Stimulated activated CD4-positive, alpha-beta T cell treated with anti-CD3 and anti-CD28 coated beads, Interleukin-2, amount 100 ng/mL, for 48 hours (primary cell): ENCODE measurements around the gene PRMT7.
"Not testable (repeated sequence)": the region's sequence is repeated elsewhere in the genome, so short reads cannot be mapped to it uniquely, and the experiment has no call there.

Experiments used
- DNase-seq, 2 donors: peaks; one replicate each; pipeline ENCODE4 v3.0.0-alpha.2; 2020

Gene PRMT7

GRCh38 chr16:68284847-68285246, 26.0 kb upstream of the PRMT7 start:
- no peak for DNase-seq

- DNase-seq, result no peak
Measured at GRCh38 chr16:68285683-68286082, 25.1 kb upstream of the PRMT7 start.

GRCh38 chr16:68286153-68287074, 24.4 kb upstream of the PRMT7 start:
- DNase-seq, result no peak

- no peak for DNase-seq
Measured at GRCh38 chr16:68287276-68288251, 23.3 kb upstream of the PRMT7 start.

- no peak for DNase-seq
Measured at GRCh38 chr16:68288252-68288650, 22.6 kb upstream of the PRMT7 start.

- DNase-seq, result not testable (repeated sequence)
Measured at GRCh38 chr16:68288796-68289195, 22.0 kb upstream of the PRMT7 start.

GRCh38 chr16:68289202-68289601, 21.6 kb upstream of the PRMT7 start:
- DNase-seq, result no peak

GRCh38 chr16:68289621-68290329, 21.0 kb upstream of the PRMT7 start:
- peak; percentile 45 to 54 for DNase-seq

- no peak for DNase-seq
Measured at GRCh38 chr16:68290450-68290849, 20.4 kb upstream of the PRMT7 start.

GRCh38 chr16:68291227-68291626, 19.6 kb upstream of the PRMT7 start:
- DNase-seq, result no peak

- no peak for DNase-seq
Measured at GRCh38 chr16:68292425-68292824, 18.4 kb upstream of the PRMT7 start.

- no peak for DNase-seq
Measured at GRCh38 chr16:68296291-68296690, 14.5 kb upstream of the PRMT7 start.

GRCh38 chr16:68296693-68297092, 14.1 kb upstream of the PRMT7 start:
- DNase-seq, result no peak

- DNase-seq, result no peak
Measured at GRCh38 chr16:68297908-68298307, 12.9 kb upstream of the PRMT7 start.

GRCh38 chr16:68298312-68298711, 12.5 kb upstream of the PRMT7 start:
- no peak for DNase-seq

- DNase-seq, result no peak
Measured at GRCh38 chr16:68298907-68299561, 11.8 kb upstream of the PRMT7 start.

- DNase-seq, result no peak
Measured at GRCh38 chr16:68299571-68300453, 11.0 kb upstream of the PRMT7 start.

GRCh38 chr16:68300734-68301459, 9.9 kb upstream of the PRMT7 start:
- DNase-seq, result no peak

- DNase-seq, result no peak
Measured at GRCh38 chr16:68306633-68307032, 4.2 kb upstream of the PRMT7 start.

- no peak for DNase-seq
Measured at GRCh38 chr16:68309799-68310198, 1.0 kb upstream of the PRMT7 start.

- no peak for DNase-seq
Measured at GRCh38 chr16:68310437-68310773, 414 bp upstream of the PRMT7 start.
